Measurements from ENCODE around the gene LRRC75A. TPM values are rescaled to one million over a fixed set of nuclear protein-coding genes. Genes with fewer than 3 reads are reported as not detected.
"Not testable (repeated sequence)": the region's sequence is repeated elsewhere in the genome, so short reads cannot be mapped to it uniquely, and the experiment has no call there.

Gene LRRC75A, protein sequence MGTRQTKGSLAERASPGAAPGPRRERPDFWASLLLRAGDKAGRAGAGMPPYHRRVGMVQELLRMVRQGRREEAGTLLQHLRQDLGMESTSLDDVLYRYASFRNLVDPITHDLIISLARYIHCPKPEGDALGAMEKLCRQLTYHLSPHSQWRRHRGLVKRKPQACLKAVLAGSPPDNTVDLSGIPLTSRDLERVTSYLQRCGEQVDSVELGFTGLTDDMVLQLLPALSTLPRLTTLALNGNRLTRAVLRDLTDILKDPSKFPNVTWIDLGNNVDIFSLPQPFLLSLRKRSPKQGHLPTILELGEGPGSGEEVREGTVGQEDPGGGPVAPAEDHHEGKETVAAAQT
- 0.96 TPM for total RNA-seq
- long read RNA-seq, partial matches to known transcripts, result 0 of 10 reads
- long read RNA-seq, other reads (novel, unspliced or antisense), result 8 of 10 reads

DNA sequence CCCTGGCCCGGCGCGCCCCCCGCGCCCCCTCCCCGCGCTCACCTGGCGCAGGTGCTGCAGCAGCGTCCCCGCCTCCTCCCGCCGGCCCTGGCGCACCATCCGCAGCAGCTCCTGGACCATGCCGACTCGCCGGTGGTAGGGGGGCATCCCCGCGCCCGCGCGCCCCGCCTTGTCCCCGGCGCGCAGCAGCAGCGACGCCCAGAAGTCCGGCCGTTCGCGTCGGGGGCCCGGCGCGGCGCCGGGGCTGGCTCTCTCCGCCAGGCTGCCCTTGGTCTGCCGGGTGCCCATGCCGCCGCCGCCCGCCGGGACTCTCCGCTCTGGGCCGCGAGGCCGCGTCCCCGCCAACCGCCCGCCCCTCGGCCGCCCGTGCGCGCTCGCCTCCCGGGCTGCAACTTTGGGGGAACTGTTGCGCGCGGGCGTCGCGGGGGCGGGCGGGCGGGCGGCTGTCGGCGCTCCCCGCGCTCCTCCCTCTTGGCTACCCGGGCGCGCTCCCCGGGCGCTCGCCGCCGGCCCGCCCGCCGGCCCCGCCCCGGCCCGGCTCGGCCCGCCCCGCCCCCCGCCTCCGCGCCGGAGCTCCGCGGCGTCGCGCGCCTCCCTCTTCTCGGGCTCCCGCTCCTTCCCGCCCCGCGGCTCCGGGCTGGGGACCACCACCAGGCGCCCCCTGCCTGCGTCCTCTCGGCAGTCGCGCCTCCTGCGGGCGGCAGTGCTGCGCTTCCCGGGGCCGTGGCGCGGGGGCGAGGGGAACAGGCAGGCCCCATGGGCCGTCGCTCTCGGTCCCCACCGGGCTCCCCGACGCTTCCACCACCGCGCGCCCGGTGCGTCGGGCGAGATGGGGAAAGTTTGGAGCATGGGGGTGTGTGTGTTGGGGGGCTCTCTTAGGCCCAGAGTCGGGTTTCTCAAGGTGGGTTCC is at the start of gene LRRC75A:
Gene LRRC75A (minus strand): TSS at position 491 of the 910 bp plus-strand sequence. CDS start 203 bp downstream, at position 288.
- Histone ChIP-seq H3K27me3 (ENCODE audit: low read depth) (peaks cover 4% of the 10 kb centered on the region), H3K36me3 (no peaks in the 10 kb centered on the region), H3K4me3 (peak within 1 kb of the TSS; percentile 71), H3K4me1 (peaks cover 28% of the 10 kb centered on the region), H3K9me3 (replicated peaks) (no peaks in the 10 kb centered on the region), H3K27ac (replicated peaks) (no peak within 1 kb of the TSS)
- peak; percentile 49 for DNase-seq
- intact Hi-C loops (cut with micrococcal nuclease), result no loop called here
- TF ChIP-seq, protein P1, sequence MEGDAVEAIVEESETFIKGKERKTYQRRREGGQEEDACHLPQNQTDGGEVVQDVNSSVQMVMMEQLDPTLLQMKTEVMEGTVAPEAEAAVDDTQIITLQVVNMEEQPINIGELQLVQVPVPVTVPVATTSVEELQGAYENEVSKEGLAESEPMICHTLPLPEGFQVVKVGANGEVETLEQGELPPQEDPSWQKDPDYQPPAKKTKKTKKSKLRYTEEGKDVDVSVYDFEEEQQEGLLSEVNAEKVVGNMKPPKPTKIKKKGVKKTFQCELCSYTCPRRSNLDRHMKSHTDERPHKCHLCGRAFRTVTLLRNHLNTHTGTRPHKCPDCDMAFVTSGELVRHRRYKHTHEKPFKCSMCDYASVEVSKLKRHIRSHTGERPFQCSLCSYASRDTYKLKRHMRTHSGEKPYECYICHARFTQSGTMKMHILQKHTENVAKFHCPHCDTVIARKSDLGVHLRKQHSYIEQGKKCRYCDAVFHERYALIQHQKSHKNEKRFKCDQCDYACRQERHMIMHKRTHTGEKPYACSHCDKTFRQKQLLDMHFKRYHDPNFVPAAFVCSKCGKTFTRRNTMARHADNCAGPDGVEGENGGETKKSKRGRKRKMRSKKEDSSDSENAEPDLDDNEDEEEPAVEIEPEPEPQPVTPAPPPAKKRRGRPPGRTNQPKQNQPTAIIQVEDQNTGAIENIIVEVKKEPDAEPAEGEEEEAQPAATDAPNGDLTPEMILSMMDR (IDR thresholded peaks at IDR 0.05; ENCODE audit: borderline replicate concordance), result peak; percentile 19

DNA sequence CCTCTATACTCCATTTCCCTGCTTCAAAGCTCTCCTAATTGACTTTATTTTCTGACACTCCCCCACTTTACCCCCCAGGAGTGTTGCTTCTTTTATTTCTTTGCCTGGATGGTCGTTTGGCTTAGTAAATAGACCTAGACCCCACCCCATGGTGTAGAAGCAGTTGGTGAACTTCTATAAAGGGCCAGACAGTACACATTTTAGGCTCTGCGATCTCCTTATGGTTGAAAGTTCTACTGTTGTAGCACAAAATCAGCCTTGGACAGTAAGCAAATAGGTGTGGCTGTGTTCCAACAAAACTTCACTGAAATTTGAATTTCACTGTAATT is 45.1 kb upstream of the LRRC75A start:
- Histone ChIP-seq H3K9me3 (replicated peaks) (no peaks in the 10 kb centered on the region), H3K4me1 (peaks cover 9% of the 10 kb centered on the region), H3K27me3 (ENCODE audit: low read depth) (peaks cover 8% of the 10 kb centered on the region), H3K4me3 (no peak overlapping the region), H3K27ac (replicated peaks) (peak overlapping the region; percentile 95), H3K36me3 (no peaks in the 10 kb centered on the region)
- intact Hi-C loops (cut with micrococcal nuclease), result loop anchor here (5.0 kb wide), 1 partner anchor 55 kb away; no protein-coding TSS in a partner anchor
- TF ChIP-seq, protein P1 (IDR thresholded peaks at IDR 0.05; ENCODE audit: borderline replicate concordance), result peak; percentile 4
- DNase-seq, result no peak

DNA sequence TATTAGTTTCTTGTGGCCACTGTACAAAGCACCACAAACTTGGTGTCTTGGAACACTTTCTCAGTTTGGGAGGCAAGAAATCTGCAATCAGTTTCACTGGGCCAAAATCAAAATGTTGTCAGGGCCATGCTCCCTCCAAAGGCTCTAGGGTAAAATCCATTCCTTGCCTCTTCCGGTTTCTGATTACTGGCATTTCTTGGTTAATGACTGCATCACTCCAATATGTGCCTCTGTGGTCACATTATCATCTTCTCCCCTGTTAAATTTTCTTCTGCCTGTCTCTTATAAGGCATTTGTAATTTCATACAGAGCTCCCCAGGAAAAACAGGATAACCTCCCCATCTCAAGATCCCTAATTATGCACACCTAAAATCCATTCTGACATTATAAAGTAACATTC is 42.2 kb upstream of the LRRC75A start:
- Histone ChIP-seq H3K9me3 (replicated peaks) (no peaks in the 10 kb centered on the region), H3K27me3 (ENCODE audit: low read depth) (peaks cover 24% of the 10 kb centered on the region), H3K27ac (replicated peaks) (no peak overlapping the region), H3K4me1 (peaks cover 9% of the 10 kb centered on the region), H3K4me3 (no peak overlapping the region), H3K36me3 (no peaks in the 10 kb centered on the region)
- DNase-seq, result no peak
- TF ChIP-seq, protein P1 (IDR thresholded peaks at IDR 0.05; ENCODE audit: borderline replicate concordance), result no peak
- intact Hi-C loops (cut with micrococcal nuclease), result no loop called here

DNA sequence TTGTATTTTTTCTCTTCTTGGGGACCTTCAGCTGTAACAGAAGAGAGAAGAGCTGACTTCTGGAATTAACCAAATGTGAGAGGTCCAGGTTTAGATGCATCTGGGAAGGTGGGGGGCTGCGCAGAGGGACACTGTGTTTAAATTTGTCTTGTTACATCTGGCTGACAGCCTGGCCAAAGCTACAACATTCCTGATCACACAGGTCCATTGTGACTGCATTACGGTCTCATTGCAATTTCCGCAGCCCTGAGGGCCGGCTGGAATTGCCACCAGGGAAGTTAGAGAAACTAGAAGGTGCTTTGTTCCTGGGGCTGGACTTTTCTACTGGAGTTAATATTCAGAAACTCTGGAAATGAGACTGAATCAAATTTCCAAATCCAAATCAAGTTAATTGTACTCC is 37.9 kb upstream of the LRRC75A start:
- Histone ChIP-seq H3K4me3 (no peak overlapping the region), H3K9me3 (replicated peaks) (no peaks in the 10 kb centered on the region), H3K4me1 (no peaks in the 10 kb centered on the region), H3K27me3 (ENCODE audit: low read depth) (peaks cover 55% of the 10 kb centered on the region), H3K36me3 (no peaks in the 10 kb centered on the region), H3K27ac (replicated peaks) (no peak overlapping the region)
- no peak for DNase-seq
- TF ChIP-seq, protein P1 (IDR thresholded peaks at IDR 0.05; ENCODE audit: borderline replicate concordance), result no peak
- intact Hi-C loops (cut with micrococcal nuclease), result loop anchor here (10.0 kb wide), 1 partner anchor 145 kb away; the partner anchor contains the start of gene UBB

GRCh38 chr17:16527298-16527697 is 35.3 kb upstream of the LRRC75A start:
- no peak overlapping the region for H3K4me3 ChIP-seq
- no peak overlapping the region for H3K27ac ChIP-seq (replicated peaks)
- TF ChIP-seq, protein P1 (IDR thresholded peaks at IDR 0.05; ENCODE audit: borderline replicate concordance), result no peak
- H3K9me3 ChIP-seq (replicated peaks), result no peaks in the 10 kb centered on the region
- no peak for DNase-seq
- no peaks in the 10 kb centered on the region for H3K4me1 ChIP-seq
- no peaks in the 10 kb centered on the region for H3K36me3 ChIP-seq
- intact Hi-C loops (cut with micrococcal nuclease), result loop anchor here (10.0 kb wide), 1 partner anchor 142 kb away; the partner anchor contains the start of gene UBB
- H3K27me3 ChIP-seq (ENCODE audit: low read depth), result peaks cover 51% of the 10 kb centered on the region

DNA sequence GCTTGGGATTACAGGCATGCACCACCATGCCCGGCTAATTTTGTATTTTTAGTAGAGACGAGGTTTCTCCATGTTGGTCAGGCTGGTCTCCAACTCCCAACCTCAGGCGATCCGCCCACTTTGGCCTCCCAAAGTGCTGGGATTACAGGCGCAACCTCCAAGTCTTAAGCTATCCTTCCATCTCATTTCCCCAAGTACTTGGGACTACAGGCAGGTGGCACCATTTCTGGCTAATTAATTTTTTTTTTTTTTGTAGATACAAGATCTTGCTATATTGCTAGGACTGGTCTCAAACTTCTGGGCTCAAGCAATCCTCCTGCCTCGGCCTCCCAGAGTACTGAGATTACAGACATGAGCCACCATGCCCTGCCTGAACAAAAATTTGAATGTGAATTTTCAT is 33.6 kb upstream of the LRRC75A start:
- DNase-seq; H3K27ac ChIP-seq (replicated peaks); H3K9me3 ChIP-seq (replicated peaks); H3K36me3 ChIP-seq; H3K4me3 ChIP-seq; H3K4me1 ChIP-seq: not testable (repeated sequence)
- H3K27me3 ChIP-seq (ENCODE audit: low read depth), result peaks cover 37% of the 10 kb centered on the region
- intact Hi-C loops (cut with micrococcal nuclease), result loop anchor here (10.0 kb wide), 1 partner anchor 141 kb away; the partner anchor contains the start of gene UBB

Measured in left ventricle myocardium inferior (tissue), 1 donor.